ENCODE data around the gene SLC47A1. TPM values are rescaled to one million over a fixed set of nuclear protein-coding genes. Genes with fewer than 3 reads are reported as not detected.

The SLC47A1 gene
- total and polyA plus RNA-seq, 2 of the 13 experiments (the other 11 are each of a cell fraction or from before 2014, with no cell fraction given), result 42.1 to 67.5 TPM

- 0 out of 2 replicates have a peak, but pooled peaks have one; percentile 55 for TF ChIP-seq ZNF709 (CRISPR knock-in tag; IDR thresholded peaks at IDR 0.05)
- TF ChIP-seq CBX1 (IDR thresholded peaks at IDR 0.05; ENCODE audit: low read depth), result no peak
- TF ChIP-seq ZNF234 (CRISPR knock-in tag; conservative IDR thresholded peaks at IDR 0.05), result no peak; the same call in 1 of the 2 replicates
- TF ChIP-seq SKIL (CRISPR knock-in tag; IDR thresholded peaks at IDR 0.05; ENCODE audit: borderline replicate concordance), result no peak
- TF ChIP-seq RBAK (CRISPR knock-in tag; IDR thresholded peaks at IDR 0.05), result no peak
- no peak for TF ChIP-seq TBX3 (IDR thresholded peaks at IDR 0.05; ENCODE audit: borderline replicate concordance)
- no peak for TF ChIP-seq ZMAT5 (CRISPR knock-in tag; IDR thresholded peaks at IDR 0.05; ENCODE audit: borderline replicate concordance, low read depth)
- TF ChIP-seq SNAPC4 (CRISPR knock-in tag; IDR thresholded peaks at IDR 0.05), result 0 out of 2 replicates have a peak, but pooled peaks have one; percentile 52
- TF ChIP-seq TARDBP (CRISPR knock-in tag; IDR thresholded peaks at IDR 0.05), result no peak
- TF ChIP-seq ZBTB42 (CRISPR knock-in tag; IDR thresholded peaks at IDR 0.05), result no peak
- TF ChIP-seq ZNF441 (CRISPR knock-in tag; IDR thresholded peaks at IDR 0.05; ENCODE audit: borderline replicate concordance), result no peak
- no peak for TF ChIP-seq SMAD9 (CRISPR knock-in tag; IDR thresholded peaks at IDR 0.05)
- no peak for TF ChIP-seq ZMYM2 (CRISPR knock-in tag; IDR thresholded peaks at IDR 0.05)
- peak; percentile 21; the same call in 1 of the 2 replicates for TF ChIP-seq ZXDC (CRISPR knock-in tag; IDR thresholded peaks at IDR 0.05)
- TF ChIP-seq ZNF232 (CRISPR knock-in tag; IDR thresholded peaks at IDR 0.05; ENCODE audit: borderline replicate concordance), result no peak
Observed at GRCh38 chr17:19533718-19534561, at the start of gene SLC47A1 (continued).
